HepG2 (cell line): ENCODE measurements around the gene FCHSD1. TPM values are rescaled to one million over a fixed set of nuclear protein-coding genes. Genes with fewer than 3 reads are reported as not detected.

Experiments used
- ATAC-seq: fragments of 200-7000 bp; cut with Tn5 transposase; 3 replicates; pipeline ENCODE4 v1.9.1; 2020; ENCODE audit warnings: mild to moderate bottlenecking, moderate library complexity
- BruUV-seq: library from RNA; stranded (reverse); fragments of 400-500 nt; replicated peaks from 2 replicates; lab custom pipeline; 2021; lab: Mats Ljungman, UMichigan
- CTCF ChIA-PET: fragments of 300-600 bp; formaldehyde crosslinking; extraction: SDS; loops from one replicate; lab custom pipeline; 2021; ENCODE audit warnings: low total read pairs, inconsistent platforms, low intra/inter-chr PET ratio; lab: Yijun Ruan, JAX
- POLR2A ChIA-PET: fragments of 350-600 bp; sonication (Branson Sonifier 250); formaldehyde crosslinking; loops from one replicate; lab custom pipeline; 2020; ENCODE audit warnings: antibody characterized with exemption, inconsistent platforms; lab: Yijun Ruan, JAX
- DNase-seq: peaks from one replicate; pipeline ENCODE4 v3.0.0-alpha.2; 2015; ENCODE audit warnings: low spot score
- FAIRE-seq: peaks from 3 replicates; lab custom pipeline; 2011; peaks lifted over from hg19 to GRCh38; lab: Jason Lieb, UNC
- H2AFZ ChIP-seq: one replicate; pipeline ENCODE4 v1.6.1; 2011; ENCODE audit warnings: low read length, inconsistent platforms
- H3K27ac ChIP-seq: fragments of 300-600 bp; 3 replicates; pipeline ENCODE4 v1.8.0; 2011; ENCODE audit warnings: mixed run types, mild to moderate bottlenecking, mixed read lengths, low read length, inconsistent platforms; ENCODE audit not compliant: insufficient read depth; ENCODE audit errors: extremely low read length
- H3K27me3 ChIP-seq, 2 experiments: fragments of 200-600 bp in 1 of 2; 2 replicates in 1 of 2; 3 replicates in 1 of 2; pipeline versions ENCODE4 v1.6.0 to v1.8.0; 2011; ENCODE audit warnings: low read length in 2 of 2, mild to moderate bottlenecking in 2 of 2, moderate library complexity in 2 of 2, inconsistent platforms in 1 of 2; ENCODE audit not compliant: insufficient read depth in 2 of 2, control insufficient read depth in 1 of 2
- H3K36me3 ChIP-seq, 2 experiments: fragments of 200-600 bp in 1 of 2; replicated peaks in 1 of 2; 2 replicates in 1 of 2; 3 replicates in 1 of 2; pipeline versions ENCODE4 v1.5.1 to v1.8.0; 2011; ENCODE audit warnings: low read length in 2 of 2, inconsistent platforms in 1 of 2; ENCODE audit not compliant: insufficient read depth in 2 of 2, control insufficient read depth in 1 of 2
- H3K4me1 ChIP-seq: 2 replicates; pipeline ENCODE4 v1.5.1; 2012; ENCODE audit warnings: low read length, inconsistent platforms; ENCODE audit not compliant: insufficient read depth
- H3K4me2 ChIP-seq: 2 replicates; pipeline ENCODE4 v1.6.0; 2011; ENCODE audit warnings: low read depth, low read length, inconsistent platforms
- H3K4me3 ChIP-seq, 3 experiments: fragments of 200-600 bp in 1 of 3; sonication (generic), shearing (Covaris generic) in 1 of 3; replicated peaks in 1 of 3; 2 replicates each; pipeline ENCODE4 v1.5.1; 2011 to 2016; ENCODE audit warnings: low read length in 3 of 3, inconsistent platforms in 2 of 3, low read depth in 2 of 3, mild to moderate bottlenecking in 2 of 3, control low read depth in 1 of 3, mixed read lengths in 1 of 3; ENCODE audit not compliant: insufficient read depth in 1 of 3
- H3K79me2 ChIP-seq: one replicate; pipeline ENCODE4 v1.6.1; 2011; ENCODE audit warnings: low read length, inconsistent platforms; ENCODE audit not compliant: insufficient read depth
- H3K9ac ChIP-seq: 2 replicates; pipeline ENCODE4 v1.6.0; 2011; ENCODE audit warnings: mild to moderate bottlenecking, low read depth, low read length, inconsistent platforms; ENCODE audit not compliant: insufficient read depth
- H3K9me3 ChIP-seq: 2 replicates; pipeline ENCODE4 v1.5.1; 2012; ENCODE audit warnings: mild to moderate bottlenecking, low read length
- H4K20me1 ChIP-seq: 2 replicates; pipeline ENCODE4 v1.6.0; 2011; ENCODE audit warnings: inconsistent platforms, mild to moderate bottlenecking, low read length, moderate library complexity; ENCODE audit not compliant: insufficient read depth
- SNAI1 ChIP-seq: sonication (generic); formaldehyde crosslinking; IDR thresholded peaks from 2 replicates; pipeline ENCODE4 v1.5.0; 2020; ENCODE audit warnings: mild to moderate bottlenecking, missing genetic modification reagents, borderline replicate concordance
- U2AF2 ChIP-seq: fragments of 200-400 bp; formaldehyde crosslinking; IDR thresholded peaks from 2 replicates; pipeline ENCODE4 v1.6.1; 2017; ENCODE audit warnings: low read depth, mild to moderate bottlenecking, low read length
- ZKSCAN8 ChIP-seq: IDR thresholded peaks from 2 replicates; pipeline ENCODE4 v1.6.1; 2016; ENCODE audit warnings: borderline replicate concordance, missing genetic modification reagents, missing compliant biosample characterization
- ZNF160 ChIP-seq: sonication (generic); formaldehyde crosslinking; IDR thresholded peaks from 2 replicates; pipeline ENCODE4 v1.8.0; 2022; ENCODE audit warnings: mild to moderate bottlenecking, inconsistent platforms, missing genetic modification reagents
- WGBS: methylation state at CpG from one replicate; pipeline ENCODE4 v1.1.6; 2017; ENCODE audit warnings: low lambda C conversion rate; 5-methylcytosine and 5-hydroxymethylcytosine counted together
- in situ Hi-C: cut with HindIII; loops from 2 replicates; pipeline ENCODE4 v1.10.0; 2017; ENCODE audit warnings: low pct_unique_long_range_greater_than_20kb; ENCODE audit not compliant: extremely low pct_ligation_motif_present
- intact Hi-C: fragments of 100-400 bp; cut with micrococcal nuclease; formaldehyde crosslinking; loops from one replicate; pipeline ENCODE4 v1.10.0; 2022; ENCODE audit not compliant: unreplicated experiment
- polyA plus RNA-seq, 8 experiments: library from polyadenylated mRNA; depleted of rRNA in 3 of 8; stranded (reverse) in 7 of 8; unstranded in 1 of 8; fragments of >200 nt; fragmentation: Illumina TruSeq in 4 of 8; extraction: Trizol in 4 of 8; gene quantifications; 2 replicates each; pipeline versions ENCODE4 v1.2.1 to v1.2.3, GENCODE V29; 2011 to 2016; ENCODE audit warnings: low read depth in 4 of 8, missing spikeins in 1 of 8, mixed read lengths in 1 of 8; ENCODE audit not compliant: insufficient read depth in 1 of 8
- total RNA-seq, 5 experiments: library from RNA; depleted of rRNA; stranded (reverse); fragments of >200 nt; fragmentation: Illumina TruSeq; extraction: Trizol; gene quantifications; 2 replicates each; pipeline ENCODE4 v1.2.3, GENCODE V29; 2016; ENCODE audit warnings: low read depth in 1 of 5

The FCHSD1 gene
- total and polyA plus RNA-seq, 2 of the 13 experiments (the other 11 are each of a cell fraction or from before 2014, with no cell fraction given), result 5.5 to 15.4 TPM

GRCh38 chr5:141691867-141692532 is 40.8 kb upstream of the FCHSD1 start (continued):
- TF ChIP-seq ZKSCAN8 (CRISPR knock-in tag) (no peak), U2AF2 (no peak)
- TF ChIP-seq, all 625 proteins: peak for 66

GRCh38 chr5:141691286-141691866 is 40.2 kb upstream of the FCHSD1 start:
- POLR2A ChIA-PET, result interaction anchor here (1.1 kb wide), 1 partner anchor 268 kb away, joined by 3 read pairs; no protein-coding TSS in a partner anchor
- FAIRE-seq, result no peak
- peaks cover 6 to 42% of the 10 kb centered on the region in 2 experiments for H3K27me3 ChIP-seq
- H4K20me1 ChIP-seq, result no peaks in the 10 kb centered on the region
- in situ Hi-C loops (loop anchor here (25.0 kb wide), 1 partner anchor 446 kb away; no protein-coding TSS in a partner anchor), intact Hi-C loops (no loop called here)
- no peak for TF ChIP-seq ZNF160 (CRISPR knock-in tag)
- TF ChIP-seq SNAI1 (CRISPR knock-in tag), result no peak
- H2AFZ ChIP-seq, result no peak overlapping the region
- no peak overlapping the region for H3K4me3 ChIP-seq
- no peaks in the 10 kb centered on the region for H3K4me1 ChIP-seq
- no peak for ATAC-seq
- no peak overlapping the region for H3K4me2 ChIP-seq
- no peaks in the 10 kb centered on the region for H3K79me2 ChIP-seq
- H3K9ac ChIP-seq, result no peak overlapping the region
- H3K36me3 ChIP-seq, result no peaks in the 10 kb centered on the region
- CTCF ChIA-PET, result interaction anchor here (1.2 to 2.5 kb wide), 4 partner anchors 123 to 324 kb away, joined by 6 to 30 read pairs (median 12); no protein-coding TSS in a partner anchor
- 31% methylated on average over 9 of the region's 9 CpGs for WGBS
- no peak overlapping the region for H3K27ac ChIP-seq
- DNase-seq, result no peak
- BruUV-seq, result no TSS peak
- no peaks in the 10 kb centered on the region for H3K9me3 ChIP-seq
